Measurements from ENCODE around the gene ALDH18A1. TPM values are rescaled to one million over a fixed set of nuclear protein-coding genes. Genes with fewer than 3 reads are reported as not detected.

The ALDH18A1 gene
- total RNA-seq, 2 donors from 2014 or later, result 153 to 235 TPM

GRCh38 chr10:95648138-95648537 is 8.4 kb downstream of the ALDH18A1 start:
- H3K9ac ChIP-seq (ENCODE audit: low read depth in 2 of 2, low read length in 2 of 2), result no peak overlapping the region
- no peak for DNase-seq
- no peak overlapping the region for H3K4me3 ChIP-seq
- H3K4me1 ChIP-seq, result peaks cover 3% of the 10 kb centered on the region
- TF ChIP-seq CTCF (IDR thresholded peaks at IDR 0.05), result no peak
- no peaks in the 10 kb centered on the region for H3K27me3 ChIP-seq
- H3K36me3 ChIP-seq, result peaks cover 11% of the 10 kb centered on the region
- intact Hi-C loops (cut with DNase I), result no loop called here
- no peaks in the 10 kb centered on the region for H3K9me3 ChIP-seq
- no peak overlapping the region for H3K27ac ChIP-seq

DNA sequence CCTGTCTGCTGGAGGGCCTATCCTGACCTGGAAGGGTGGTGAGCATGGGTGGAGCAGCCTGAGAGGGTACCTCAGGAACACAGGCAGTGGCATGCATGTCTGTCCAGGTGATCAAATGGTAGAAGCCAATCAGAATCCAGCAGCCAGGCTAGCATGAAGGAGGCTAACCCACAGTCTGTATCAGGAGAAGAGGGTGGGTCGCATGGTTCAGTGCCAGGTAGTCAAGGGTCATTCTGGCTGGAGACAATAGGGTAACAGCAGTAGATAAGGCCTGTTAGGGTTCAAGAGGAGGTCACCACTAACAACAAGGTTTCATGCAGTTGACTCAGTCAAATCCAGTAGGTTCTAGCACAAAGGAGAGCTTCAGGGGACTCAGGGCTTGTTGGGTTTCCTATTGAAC is 10.4 kb downstream of the ALDH18A1 start:
- Histone ChIP-seq H3K27me3 (no peaks in the 10 kb centered on the region), H3K4me1 (peaks cover 3% of the 10 kb centered on the region), H3K4me3 (no peak overlapping the region), H3K9me3 (no peaks in the 10 kb centered on the region), H3K36me3 (peaks cover 4% of the 10 kb centered on the region), H3K9ac (ENCODE audit: low read depth in 2 of 2, low read length in 2 of 2) (no peak overlapping the region), H3K27ac (peak overlapping the region; percentile 41)
- TF ChIP-seq CTCF (IDR thresholded peaks at IDR 0.05), result no peak
- DNase-seq, result peak; percentile 79
- intact Hi-C loops (cut with DNase I), result no loop called here

- peaks cover 3% of the 10 kb centered on the region for H3K4me1 ChIP-seq
- H3K36me3 ChIP-seq, result peaks cover 4% of the 10 kb centered on the region
- no peaks in the 10 kb centered on the region for H3K27me3 ChIP-seq
- no peak for TF ChIP-seq CTCF (IDR thresholded peaks at IDR 0.05)
- H3K27ac ChIP-seq, result no peak overlapping the region
- no peak for DNase-seq
- H3K4me3 ChIP-seq, result no peak overlapping the region
- H3K9ac ChIP-seq (ENCODE audit: low read depth in 2 of 2, low read length in 2 of 2), result peak overlapping the region in 1 of 2 donors; percentile 15
- intact Hi-C loops (cut with DNase I), result no loop called here
- no peaks in the 10 kb centered on the region for H3K9me3 ChIP-seq
These were observed 11.6 kb downstream of the ALDH18A1 start for GRCh38 chr10:95644901-95645300.

DNA sequence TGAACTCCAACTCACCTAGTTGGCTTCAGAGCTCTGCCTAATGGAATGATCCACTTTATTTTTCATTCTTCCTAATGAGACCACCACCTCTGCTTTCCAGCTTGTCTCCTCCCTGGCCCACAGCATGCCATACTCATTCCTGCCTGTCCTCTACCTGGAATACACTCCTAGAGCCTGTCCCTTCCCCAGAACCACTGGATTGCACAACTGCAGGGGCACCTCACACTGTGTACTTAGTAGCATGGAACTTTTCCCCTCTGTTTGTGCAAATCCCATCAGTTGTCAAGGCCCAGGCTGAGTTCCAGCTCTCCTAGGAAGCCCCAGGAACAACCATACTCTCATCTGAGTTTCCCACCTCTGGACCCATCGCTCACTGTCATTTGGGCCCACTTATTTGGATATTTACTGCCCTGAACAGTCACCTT is 15.6 kb downstream of the ALDH18A1 start:
- H3K27ac ChIP-seq, result no peak overlapping the region

GRCh38 chr10:95637911-95638310 is 18.6 kb downstream of the ALDH18A1 start:
- no peak for TF ChIP-seq CTCF (IDR thresholded peaks at IDR 0.05)
- intact Hi-C loops (cut with DNase I), result no loop called here
- DNase-seq, result no peak

More for the DNA sequence above, 15.6 kb downstream of the ALDH18A1 start:
- Histone ChIP-seq H3K4me1 (peaks cover 6% of the 10 kb centered on the region), H3K4me3 (no peak overlapping the region), H3K9me3 (no peaks in the 10 kb centered on the region), H3K36me3 (peaks cover 4% of the 10 kb centered on the region), H3K27me3 (no peaks in the 10 kb centered on the region), H3K9ac (ENCODE audit: low read depth in 2 of 2, low read length in 2 of 2) (no peak overlapping the region)
- intact Hi-C loops (cut with DNase I), result no loop called here
- TF ChIP-seq CTCF (IDR thresholded peaks at IDR 0.05), result no peak
- DNase-seq, result no peak

More at GRCh38 chr10:95637911-95638310, 18.6 kb downstream of the ALDH18A1 start:
- no peak overlapping the region for H3K27ac ChIP-seq
- H3K9me3 ChIP-seq, result no peaks in the 10 kb centered on the region
- H3K9ac ChIP-seq (ENCODE audit: low read depth in 2 of 2, low read length in 2 of 2), result no peak overlapping the region
- no peaks in the 10 kb centered on the region for H3K27me3 ChIP-seq
- no peak overlapping the region for H3K4me3 ChIP-seq
- H3K4me1 ChIP-seq, result peaks cover 4% of the 10 kb centered on the region
- H3K36me3 ChIP-seq, result peaks cover 4% of the 10 kb centered on the region
